ENCODE measurements around the gene OTOG.

- no peak for TF ChIP-seq FOXA1 (IDR thresholded peaks at IDR 0.05)
- TF ChIP-seq BHLHE40 (IDR thresholded peaks at IDR 0.05; ENCODE audit: borderline replicate concordance), result no peak
- no peak for TF ChIP-seq ARNT (IDR thresholded peaks at IDR 0.05)
- TF ChIP-seq CTBP1 (IDR thresholded peaks at IDR 0.05; ENCODE audit: borderline replicate concordance), result no peak
- TF ChIP-seq HDGF (IDR thresholded peaks at IDR 0.05; ENCODE audit: borderline replicate concordance), result no peak
- no peak for TF ChIP-seq ZNF384 (IDR thresholded peaks at IDR 0.05)
- TF ChIP-seq ELF4 (IDR thresholded peaks at IDR 0.05), result no peak
- TF ChIP-seq SP1 (IDR thresholded peaks at IDR 0.05), result no peak
- no peak for TF ChIP-seq FOXK2 (IDR thresholded peaks at IDR 0.05)
- TF ChIP-seq TARDBP (IDR thresholded peaks at IDR 0.05), result no peak
- no peak for TF ChIP-seq LEF1 (IDR thresholded peaks at IDR 0.05; ENCODE audit: borderline replicate concordance)
- no peak for TF ChIP-seq FOXM1 (IDR thresholded peaks at IDR 0.05; ENCODE audit: borderline replicate concordance)
- TF ChIP-seq NFRKB (IDR thresholded peaks at IDR 0.05), result no peak
Observed at GRCh38 chr11:17507773-17508172, 39.3 kb upstream of the OTOG start.

All from HEK293T (cell line).